Measurements from ENCODE around the gene TIGD1.

DNA sequence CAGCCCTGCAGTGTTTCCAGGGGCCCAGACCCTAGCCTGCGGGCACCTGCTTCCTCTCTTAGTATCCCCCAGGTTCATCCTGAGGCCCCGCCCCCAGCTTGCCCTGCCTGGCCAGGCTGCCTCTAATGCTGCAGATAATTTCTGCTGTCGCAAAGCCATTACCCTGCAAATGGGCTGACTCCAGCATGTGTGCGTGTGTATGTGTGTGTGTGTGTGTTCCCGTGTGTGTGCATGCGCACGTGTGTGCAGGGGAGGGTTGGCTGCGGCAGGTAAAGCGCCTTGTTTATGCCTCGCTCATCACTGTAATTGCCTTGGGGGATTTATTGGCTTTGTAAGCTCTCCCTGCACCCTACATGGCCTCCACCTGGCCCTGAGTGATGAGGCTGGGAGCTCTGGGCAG lies 37.8 kb downstream of the TIGD1 start:
- TF ChIP-seq CTCF (optimal IDR thresholded peaks at IDR 0.05 in 1 of 3, IDR thresholded peaks at IDR 0.05 in 1 of 3, conservative IDR thresholded peaks at IDR 0.05 in 1 of 3; ENCODE audit: extremely low read depth in 1 of 3, insufficient read depth in 2 of 3, low read length in 3 of 3) (no peak), EZH2 (IDR thresholded peaks at IDR 0.05; ENCODE audit: low read length) (no peak)

Data from keratinocyte (primary cell).